Stimulated activated CD8-positive, alpha-beta memory T cell treated with anti-CD3 and anti-CD28 coated beads, Interleukin-4, amount 100 ng/mL, for 24 hours (primary cell): Measurements from ENCODE around the gene ARHGAP44.
"Not testable (repeated sequence)": the region's sequence is repeated elsewhere in the genome, so short reads cannot be mapped to it uniquely, and the experiment has no call there.

Experiments
- DNase-seq: peaks from one replicate; pipeline ENCODE4 v3.0.0-alpha.2; 2020; ENCODE audit warnings: low read depth

The ARHGAP44 gene

GRCh38 chr17:12821376-12821940, 32.2 kb downstream of the ARHGAP44 start:
- DNase-seq: no peak

- DNase-seq: no peak
These were observed 37.1 kb downstream of the ARHGAP44 start for GRCh38 chr17:12826431-12826830.

GRCh38 chr17:12830777-12831247, 41.5 kb downstream of the ARHGAP44 start:
- DNase-seq: no peak

DNA sequence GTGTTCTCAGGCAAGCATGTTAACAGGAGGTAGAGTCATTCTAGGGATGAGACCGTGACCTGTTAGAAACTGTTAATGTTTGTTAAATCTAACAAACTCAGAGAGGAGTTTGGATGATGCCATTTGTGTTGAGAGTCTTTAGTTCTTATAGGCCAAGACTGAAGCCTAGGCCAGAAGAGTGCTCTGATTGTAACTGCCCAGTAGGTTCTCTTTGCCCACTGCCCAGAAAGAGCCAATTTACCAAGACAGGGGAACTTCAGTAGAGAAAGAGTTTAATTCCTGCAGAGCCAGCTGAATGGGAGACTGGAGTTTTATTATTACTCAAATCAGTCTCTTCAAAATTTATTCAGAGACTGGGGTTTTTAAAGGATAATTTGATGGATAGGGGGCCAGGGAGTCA, 42.5 kb downstream of the ARHGAP44 start:
- DNase-seq: no peak

DNA sequence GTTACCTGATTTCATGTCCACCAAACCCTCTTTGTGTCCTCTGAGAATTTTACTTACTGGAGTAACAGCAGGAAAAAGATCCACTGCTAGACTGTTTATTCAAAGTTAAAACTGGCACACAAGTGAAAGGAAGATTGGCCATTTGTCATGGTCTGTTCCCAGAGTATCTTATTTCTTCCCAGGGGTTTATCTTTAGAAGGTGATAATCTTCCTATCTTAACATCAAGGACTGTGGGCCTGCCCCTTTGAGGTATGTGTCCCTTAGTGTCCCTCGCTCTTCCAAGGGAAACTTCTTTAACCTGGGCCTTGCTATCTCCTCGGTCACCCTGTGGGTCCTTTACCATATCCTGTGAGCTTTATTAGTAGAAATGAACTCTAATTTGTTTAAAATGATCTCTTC, 49.7 kb downstream of the ARHGAP44 start:
- no peak for DNase-seq

- DNase-seq: no peak
These were observed 53.6 kb downstream of the ARHGAP44 start for GRCh38 chr17:12842936-12843335.

DNA sequence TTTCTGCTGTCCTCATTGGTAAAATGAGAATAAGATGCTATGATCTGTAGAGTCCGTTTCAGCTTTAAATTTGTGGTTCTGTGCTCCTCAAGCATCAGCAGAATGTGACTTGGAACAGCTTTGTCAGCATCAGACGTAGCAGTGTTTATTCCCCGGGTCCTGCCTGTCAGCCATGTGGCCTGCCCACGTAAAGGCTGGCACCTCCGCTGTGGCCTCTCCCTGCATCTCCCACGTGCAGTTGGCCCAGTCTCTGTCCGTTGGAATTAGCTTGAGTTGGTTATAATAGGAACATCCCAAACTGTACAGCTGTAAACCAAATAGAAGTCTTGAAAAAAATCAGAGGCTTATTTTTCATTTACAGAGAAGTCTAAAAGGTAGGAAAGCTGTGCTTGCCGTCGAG, 61.7 kb downstream of the ARHGAP44 start:
- no peak for DNase-seq

- no peak for DNase-seq
These were observed 62.7 kb downstream of the ARHGAP44 start for GRCh38 chr17:12851901-12852435.

DNA sequence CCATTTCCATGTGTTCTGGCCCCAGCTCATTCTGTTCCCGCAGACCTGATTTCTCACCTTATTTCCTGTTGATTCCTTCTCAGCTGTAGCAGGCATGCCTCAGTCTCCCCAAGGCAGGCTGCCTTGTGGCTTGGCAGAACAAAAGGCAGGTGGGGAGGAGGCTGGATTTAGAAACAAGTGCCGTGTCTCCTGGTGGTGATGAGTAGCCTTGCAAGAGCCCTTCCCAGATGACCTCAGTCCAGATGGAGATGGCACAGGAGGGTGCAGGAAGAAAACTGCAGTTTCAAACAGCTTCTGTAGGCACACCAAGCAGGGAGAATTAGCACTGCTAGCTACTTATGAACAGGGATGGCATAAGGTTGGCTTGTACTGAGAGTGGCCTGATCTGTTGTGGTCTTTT, 64.6 kb downstream of the ARHGAP44 start:
- DNase-seq: no peak

- DNase-seq: no peak
These were observed 67.1 kb downstream of the ARHGAP44 start for GRCh38 chr17:12856416-12856815.

- DNase-seq: no peak
These were observed 68.3 kb downstream of the ARHGAP44 start for GRCh38 chr17:12857592-12857991.

- no peak for DNase-seq
These were observed 70.2 kb downstream of the ARHGAP44 start for GRCh38 chr17:12859520-12859919.

DNA sequence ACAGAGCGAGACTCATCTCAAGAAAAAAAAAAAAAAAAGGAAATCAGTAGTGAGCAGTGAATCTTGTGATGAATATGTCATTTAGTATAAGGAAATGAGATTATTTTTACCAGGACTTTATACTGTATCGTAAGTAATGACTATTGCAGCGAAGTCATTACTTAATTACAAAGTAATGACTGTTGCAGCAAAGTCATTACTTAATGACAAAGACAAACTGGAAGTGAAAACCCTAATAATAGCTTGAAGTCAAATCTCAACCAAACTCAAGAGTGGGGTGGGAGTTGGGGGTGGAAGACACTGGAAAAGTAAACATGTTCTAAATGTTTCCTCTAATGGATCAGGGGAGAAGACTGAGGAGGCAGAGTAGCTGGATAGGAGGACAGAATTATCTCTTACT, 76.5 kb downstream of the ARHGAP44 start:
- DNase-seq: no peak

GRCh38 chr17:12866244-12866643, 76.9 kb downstream of the ARHGAP44 start:
- DNase-seq: no peak

GRCh38 chr17:12867726-12868125, 78.4 kb downstream of the ARHGAP44 start:
- DNase-seq: no peak

- DNase-seq: not testable (repeated sequence)
These were observed 84.3 kb downstream of the ARHGAP44 start for GRCh38 chr17:12873415-12874125.

DNA sequence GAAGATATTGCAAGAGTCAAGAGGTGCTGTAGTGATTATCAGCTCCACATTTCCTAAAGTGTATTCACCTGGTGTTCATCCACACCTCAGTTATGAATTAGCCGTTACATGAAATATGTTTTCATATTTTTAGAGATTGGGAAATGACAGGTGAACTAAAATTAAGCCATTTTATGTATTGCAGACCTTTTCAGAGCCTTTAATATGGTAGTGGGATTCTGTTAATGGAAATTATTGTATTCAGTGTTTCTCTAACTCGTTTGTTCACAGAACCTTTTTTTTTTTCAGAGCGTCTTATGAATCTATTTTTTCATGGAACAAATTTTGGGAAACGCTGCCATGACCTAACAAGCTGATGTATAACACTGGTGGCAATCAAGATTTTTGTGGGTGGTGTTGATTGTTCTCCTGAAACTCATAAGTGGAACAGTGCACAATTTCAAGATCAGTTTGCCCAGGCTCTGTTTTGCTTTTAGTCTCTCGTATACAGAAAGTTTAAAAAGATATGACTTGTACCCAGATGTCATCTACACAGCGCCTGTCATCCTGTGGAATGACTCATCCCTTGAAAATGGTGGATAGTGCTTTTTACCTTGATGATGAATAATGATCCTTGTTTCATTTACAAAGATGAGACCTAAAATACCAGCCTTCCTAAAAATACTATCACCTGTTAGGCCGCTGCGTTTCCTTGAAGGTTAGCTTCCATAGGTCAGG, 88.8 kb downstream of the ARHGAP44 start:
- no peak for DNase-seq

GRCh38 chr17:12879096-12879495, 89.8 kb downstream of the ARHGAP44 start:
- not testable (repeated sequence) for DNase-seq

DNA sequence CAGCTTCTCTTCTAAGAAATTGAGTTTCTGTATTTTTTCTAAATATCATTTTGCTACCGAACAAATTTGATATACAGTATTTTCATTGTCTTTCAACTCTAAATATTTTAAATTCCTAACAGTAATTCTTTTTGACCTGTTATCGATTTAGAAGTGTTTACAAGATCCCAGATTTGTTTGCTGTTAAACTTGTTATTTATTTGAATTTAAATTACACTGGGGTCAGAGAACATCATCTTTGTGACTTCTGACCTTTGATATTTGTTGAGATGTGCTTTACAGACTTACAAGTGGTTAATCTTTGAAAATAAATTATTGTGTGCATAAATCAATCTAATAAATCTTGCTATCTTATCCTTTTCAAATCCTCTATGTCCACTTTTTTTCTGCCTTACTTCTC, 94.2 kb downstream of the ARHGAP44 start:
- DNase-seq: no peak

- no peak for DNase-seq
These were observed 97.8 kb downstream of the ARHGAP44 start for GRCh38 chr17:12887088-12887487.

- no peak for DNase-seq
These were observed 107.0 kb downstream of the ARHGAP44 start for GRCh38 chr17:12896180-12896785.

DNA sequence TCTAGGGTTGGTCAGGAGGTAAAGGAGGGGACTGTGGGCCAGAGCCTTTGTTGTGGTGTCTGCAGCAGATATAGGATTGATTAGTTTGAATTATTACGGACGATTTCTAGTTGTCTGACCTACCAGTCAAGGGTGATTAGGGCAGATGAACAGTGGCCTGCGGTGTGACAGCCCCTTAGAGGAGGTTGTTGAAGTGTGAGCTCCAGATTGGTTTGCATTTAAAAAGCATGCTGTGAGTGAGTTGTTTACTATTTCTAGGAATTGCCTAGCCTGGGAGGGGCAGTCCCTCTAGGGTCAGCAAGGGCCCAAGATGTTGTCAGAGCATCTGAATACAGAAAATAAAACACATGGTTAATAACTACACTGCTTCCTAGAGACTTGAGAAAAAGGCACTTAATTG, 108.8 kb downstream of the ARHGAP44 start:
- no peak for DNase-seq

GRCh38 chr17:12899604-12900003, 110.3 kb downstream of the ARHGAP44 start:
- DNase-seq: no peak
